Epithelial cell of esophagus (primary cell): Measurements from ENCODE around the gene SLC38A11.

ENCODE experiments used
- DNase-seq: peaks from one replicate; pipeline ENCODE4 v3.0.0; 2010; ENCODE audit warnings: low read depth
- H3K4me3 ChIP-seq: 2 replicates; pipeline ENCODE4 v1.5.1; 2011; ENCODE audit warnings: mild to moderate bottlenecking, low read length, control low read depth
- TF ChIP-seq, protein P1 (sequence below): IDR thresholded peaks from 2 replicates; pipeline ENCODE4 v1.5.1; 2011; ENCODE audit warnings: low read depth, mild to moderate bottlenecking, low read length, control low read depth, inconsistent platforms; ENCODE audit not compliant: insufficient read depth; ENCODE audit errors: missing control alignments

The SLC38A11 gene

DNA sequence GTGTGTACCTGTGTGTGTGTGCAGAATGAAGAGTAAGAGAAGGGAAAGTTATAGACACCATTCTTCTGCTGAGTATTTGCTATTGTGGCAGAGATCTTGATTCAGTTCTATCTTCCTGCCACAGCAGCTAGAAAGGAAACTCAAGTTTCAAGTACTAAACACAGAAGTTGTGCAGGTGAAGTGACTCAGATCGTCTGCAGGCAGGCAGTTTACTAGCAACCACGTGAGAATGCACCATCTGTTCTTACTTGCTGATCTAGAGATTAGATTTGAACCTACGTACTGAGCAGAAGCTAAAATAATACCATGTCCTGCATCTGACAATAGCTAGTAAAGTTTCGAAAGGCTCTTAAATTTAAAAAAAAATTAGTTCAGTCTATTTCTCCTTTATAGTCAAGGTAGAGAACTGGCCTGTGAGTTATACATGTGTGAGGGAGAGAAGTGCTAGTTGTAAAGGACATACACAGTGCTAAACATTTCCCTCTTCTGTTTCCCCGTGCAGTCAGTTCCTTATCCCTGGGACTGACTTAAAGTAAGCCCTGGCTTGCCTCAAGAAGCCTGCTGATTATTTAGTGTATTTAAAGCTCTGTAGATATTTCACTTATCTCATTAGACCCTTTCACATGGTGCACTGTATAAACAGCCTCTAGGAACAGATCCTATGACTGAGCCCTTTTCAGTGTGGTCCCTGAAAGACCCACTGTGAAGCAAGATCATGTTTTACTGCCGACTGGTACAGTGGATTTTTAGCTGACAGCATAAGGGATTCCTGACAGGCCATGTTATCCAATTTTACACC is 45.0 kb downstream of the SLC38A11 start:
- TF ChIP-seq, protein P1, sequence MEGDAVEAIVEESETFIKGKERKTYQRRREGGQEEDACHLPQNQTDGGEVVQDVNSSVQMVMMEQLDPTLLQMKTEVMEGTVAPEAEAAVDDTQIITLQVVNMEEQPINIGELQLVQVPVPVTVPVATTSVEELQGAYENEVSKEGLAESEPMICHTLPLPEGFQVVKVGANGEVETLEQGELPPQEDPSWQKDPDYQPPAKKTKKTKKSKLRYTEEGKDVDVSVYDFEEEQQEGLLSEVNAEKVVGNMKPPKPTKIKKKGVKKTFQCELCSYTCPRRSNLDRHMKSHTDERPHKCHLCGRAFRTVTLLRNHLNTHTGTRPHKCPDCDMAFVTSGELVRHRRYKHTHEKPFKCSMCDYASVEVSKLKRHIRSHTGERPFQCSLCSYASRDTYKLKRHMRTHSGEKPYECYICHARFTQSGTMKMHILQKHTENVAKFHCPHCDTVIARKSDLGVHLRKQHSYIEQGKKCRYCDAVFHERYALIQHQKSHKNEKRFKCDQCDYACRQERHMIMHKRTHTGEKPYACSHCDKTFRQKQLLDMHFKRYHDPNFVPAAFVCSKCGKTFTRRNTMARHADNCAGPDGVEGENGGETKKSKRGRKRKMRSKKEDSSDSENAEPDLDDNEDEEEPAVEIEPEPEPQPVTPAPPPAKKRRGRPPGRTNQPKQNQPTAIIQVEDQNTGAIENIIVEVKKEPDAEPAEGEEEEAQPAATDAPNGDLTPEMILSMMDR = no peak
- no peak overlapping the region for H3K4me3 ChIP-seq
- peak; percentile 84 for DNase-seq

DNA sequence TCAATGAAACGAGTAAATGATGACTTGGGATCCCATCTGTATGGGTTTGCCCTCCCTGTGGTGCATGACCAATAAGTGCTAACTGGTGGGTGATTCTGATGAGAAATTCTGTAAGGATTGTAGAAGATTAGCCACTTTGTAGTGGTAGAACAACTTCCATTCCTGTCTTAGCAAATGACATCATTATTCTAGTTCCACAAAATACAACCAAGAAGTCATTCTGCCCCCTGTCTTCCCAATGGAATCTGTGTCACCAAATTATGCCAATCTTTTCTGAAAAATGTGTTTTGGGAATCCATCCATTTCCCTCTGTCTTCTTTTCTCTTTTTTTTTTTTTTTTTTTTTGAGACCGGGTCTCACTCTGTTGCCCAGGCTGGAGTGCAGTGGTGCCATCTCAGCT is 48.4 kb downstream of the SLC38A11 start:
- no peak for DNase-seq
- TF ChIP-seq, protein P1 = no peak

DNA sequence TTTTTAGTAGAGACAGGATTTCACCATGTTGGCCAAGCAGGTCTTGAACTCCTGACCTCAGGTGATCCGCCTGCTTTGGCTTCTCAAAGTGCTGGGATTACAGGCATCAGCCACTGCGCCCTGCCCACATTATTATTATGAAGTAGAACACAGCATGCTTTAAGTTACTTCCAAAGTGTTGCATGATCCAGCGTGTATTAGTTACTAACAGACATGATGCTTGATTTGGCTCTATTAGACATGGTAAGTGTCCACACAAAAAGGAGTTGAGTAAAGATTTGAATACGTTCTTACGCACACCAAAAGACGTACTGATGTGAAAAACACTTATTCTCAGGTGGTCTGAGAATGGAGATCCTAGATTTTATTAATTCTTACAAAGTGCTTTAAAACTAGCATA is 50.0 kb downstream of the SLC38A11 start:
- no peak overlapping the region for H3K4me3 ChIP-seq
- TF ChIP-seq, protein P1 = no peak
- DNase-seq = no peak

More for the DNA sequence above, 48.4 kb downstream of the SLC38A11 start:
- H3K4me3 ChIP-seq = no peak overlapping the region

DNA sequence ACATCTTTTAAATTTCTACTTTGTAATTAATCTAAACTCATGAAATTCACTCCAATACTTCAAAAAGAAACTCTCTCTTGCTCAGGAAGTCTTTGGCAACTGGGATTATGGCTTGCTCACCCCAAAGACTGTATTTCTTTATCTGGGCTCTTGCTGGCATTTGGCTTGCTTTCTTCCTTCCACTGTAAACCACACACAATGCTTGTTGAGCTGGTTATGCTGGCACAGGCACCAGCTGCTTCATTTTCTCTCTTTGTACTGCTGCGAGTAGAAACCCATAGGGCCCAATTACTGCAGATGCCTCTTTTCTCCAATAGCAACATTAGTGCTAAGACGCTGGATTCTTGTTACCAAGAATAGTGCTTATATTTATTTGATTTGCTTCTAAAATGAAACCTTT is 51.4 kb downstream of the SLC38A11 start:
- peak; percentile 62 for DNase-seq
- H3K4me3 ChIP-seq = no peak overlapping the region
- TF ChIP-seq, protein P1 = no peak

DNA sequence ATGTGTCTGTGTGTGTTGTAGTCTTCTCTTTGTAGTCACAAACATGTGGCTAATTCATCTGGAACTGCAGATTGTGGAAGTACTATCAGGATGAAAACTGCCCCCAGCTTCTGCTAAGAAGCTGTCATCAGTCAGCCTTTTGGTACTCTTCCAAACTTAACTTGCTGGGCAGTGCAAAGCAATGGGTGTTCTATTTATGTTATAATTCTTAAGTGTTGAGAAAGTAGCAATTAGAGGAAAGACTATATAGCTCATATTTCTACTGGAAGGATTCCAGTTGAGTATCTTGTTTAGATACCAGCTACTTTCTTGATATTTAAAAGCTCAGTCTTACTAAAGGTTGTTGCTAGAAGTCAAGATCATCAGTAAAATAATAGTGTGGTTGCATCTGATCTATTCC is 52.1 kb downstream of the SLC38A11 start:
- DNase-seq = peak; percentile 41
- TF ChIP-seq, protein P1 = no peak

DNA sequence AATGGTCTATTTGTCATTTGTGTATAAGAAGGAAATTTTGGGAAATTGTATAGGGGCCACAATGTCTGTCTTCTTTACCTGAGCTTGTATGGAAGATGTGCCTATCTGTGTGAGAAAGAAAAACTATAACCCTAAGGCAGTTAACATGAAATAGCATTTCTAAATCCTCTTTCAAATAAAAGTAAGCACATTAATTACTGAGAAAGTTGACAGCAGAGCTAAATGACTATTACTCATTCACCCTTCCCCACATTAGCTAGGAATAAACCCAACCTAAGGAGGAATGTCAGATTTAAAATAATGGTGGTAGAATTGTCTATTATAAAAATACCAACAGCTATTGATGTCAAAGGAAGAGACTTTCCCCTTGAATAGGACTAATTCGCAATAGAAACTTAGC is 56.2 kb downstream of the SLC38A11 start:
- H3K4me3 ChIP-seq = no peak overlapping the region
- TF ChIP-seq, protein P1 = no peak
- DNase-seq = no peak

More for the DNA sequence above, 52.1 kb downstream of the SLC38A11 start:
- no peak overlapping the region for H3K4me3 ChIP-seq

DNA sequence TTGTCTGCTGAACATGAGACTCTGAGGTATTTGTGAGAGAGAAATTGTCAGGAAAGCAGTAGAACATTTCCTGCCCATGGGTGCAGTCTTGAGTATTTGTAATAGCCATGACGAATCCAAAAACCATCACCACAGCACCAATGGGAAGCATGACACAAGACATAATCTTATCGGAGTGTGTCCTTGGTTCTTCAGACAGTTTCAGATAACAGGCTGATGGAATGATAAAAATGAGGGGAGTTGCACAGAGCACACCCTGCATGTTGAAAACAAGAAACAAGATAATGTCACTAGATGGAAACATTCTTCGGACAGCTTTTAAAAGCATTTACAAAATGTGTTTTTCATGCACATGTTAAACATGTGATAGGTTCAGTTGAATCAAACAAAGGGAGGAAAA is 56.9 kb downstream of the SLC38A11 start:
- peak; percentile 69 for DNase-seq
- no peak overlapping the region for H3K4me3 ChIP-seq
- TF ChIP-seq, protein P1 = no peak
